ENCODE results near the gene RALGPS1. TPM values are rescaled to one million over a fixed set of nuclear protein-coding genes. Genes with fewer than 3 reads are reported as not detected.

RALGPS1 gene
- total RNA-seq, 4 donors from 2014 or later = 27.3 to 42.1 (median 39.1) TPM

GRCh38 chr9:127008076-127008475 is 93.5 kb downstream of the RALGPS1 start:
- H3K4me1 ChIP-seq = peaks cover 18 to 20% of the 10 kb centered on the region in 2 donors
- intact Hi-C loops (cut with DNase I) = no loop called here
- TF ChIP-seq POLR2A (IDR thresholded peaks at IDR 0.05) = no peak
- TF ChIP-seq, protein P1, sequence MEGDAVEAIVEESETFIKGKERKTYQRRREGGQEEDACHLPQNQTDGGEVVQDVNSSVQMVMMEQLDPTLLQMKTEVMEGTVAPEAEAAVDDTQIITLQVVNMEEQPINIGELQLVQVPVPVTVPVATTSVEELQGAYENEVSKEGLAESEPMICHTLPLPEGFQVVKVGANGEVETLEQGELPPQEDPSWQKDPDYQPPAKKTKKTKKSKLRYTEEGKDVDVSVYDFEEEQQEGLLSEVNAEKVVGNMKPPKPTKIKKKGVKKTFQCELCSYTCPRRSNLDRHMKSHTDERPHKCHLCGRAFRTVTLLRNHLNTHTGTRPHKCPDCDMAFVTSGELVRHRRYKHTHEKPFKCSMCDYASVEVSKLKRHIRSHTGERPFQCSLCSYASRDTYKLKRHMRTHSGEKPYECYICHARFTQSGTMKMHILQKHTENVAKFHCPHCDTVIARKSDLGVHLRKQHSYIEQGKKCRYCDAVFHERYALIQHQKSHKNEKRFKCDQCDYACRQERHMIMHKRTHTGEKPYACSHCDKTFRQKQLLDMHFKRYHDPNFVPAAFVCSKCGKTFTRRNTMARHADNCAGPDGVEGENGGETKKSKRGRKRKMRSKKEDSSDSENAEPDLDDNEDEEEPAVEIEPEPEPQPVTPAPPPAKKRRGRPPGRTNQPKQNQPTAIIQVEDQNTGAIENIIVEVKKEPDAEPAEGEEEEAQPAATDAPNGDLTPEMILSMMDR (IDR thresholded peaks at IDR 0.05) = no peak

GRCh38 chr9:127011772-127012171 is 97.2 kb downstream of the RALGPS1 start:
- Histone ChIP-seq H3K4me1 (peaks cover 0 to 7% of the 10 kb centered on the region in 2 donors), H3K36me3 (no peaks in the 10 kb centered on the region), H3K27ac (no peak overlapping the region), H3K4me3 (replicated peaks in 1 of 3) (no peak overlapping the region), H3K9me3 (no peaks in the 10 kb centered on the region), H3K27me3 (no peaks in the 10 kb centered on the region)
- intact Hi-C loops (cut with DNase I) = no loop called here
- no peak for DNase-seq
- WGBS, 2 donors = 88 to 95% methylated on average over 6 of the region's 6 CpGs
- TF ChIP-seq POLR2A (IDR thresholded peaks at IDR 0.05) = no peak
- TF ChIP-seq, protein P1 (IDR thresholded peaks at IDR 0.05) = no peak

More at GRCh38 chr9:127008076-127008475, 93.5 kb downstream of the RALGPS1 start:
- Histone ChIP-seq H3K27me3 (no peaks in the 10 kb centered on the region), H3K27ac (no peak overlapping the region), H3K4me3 (replicated peaks in 1 of 3) (no peak overlapping the region), H3K9me3 (no peaks in the 10 kb centered on the region), H3K36me3 (no peaks in the 10 kb centered on the region)
- DNase-seq = no peak
- 94 to 97% methylated on average over 1 of the region's 1 CpG for WGBS, 2 donors

DNA sequence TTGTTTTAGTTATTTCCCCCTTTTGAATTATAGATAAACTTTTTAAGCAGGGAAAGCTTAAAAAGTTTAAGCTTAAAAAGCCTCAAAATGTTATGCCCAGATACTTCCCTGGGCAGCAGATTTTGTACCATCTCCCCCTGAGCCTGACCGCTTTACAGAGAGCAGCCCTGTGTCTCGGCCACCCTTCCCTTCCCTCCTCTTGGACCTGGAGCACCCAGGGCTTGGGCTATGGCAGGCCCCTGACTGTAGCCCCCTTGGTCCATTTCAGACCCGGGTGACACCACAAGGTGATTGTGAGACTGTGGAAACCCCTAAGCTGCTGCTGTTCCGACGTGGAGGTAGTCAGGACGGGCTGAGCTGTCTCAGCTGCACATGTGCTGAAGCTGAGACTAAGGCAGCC is 97.7 kb downstream of the RALGPS1 start:
- no peak for DNase-seq
- WGBS, 2 donors = 90 to 95% methylated on average over 6 of the region's 6 CpGs
- Histone ChIP-seq H3K27ac (no peak overlapping the region), H3K9me3 (no peaks in the 10 kb centered on the region), H3K36me3 (no peaks in the 10 kb centered on the region), H3K27me3 (no peaks in the 10 kb centered on the region), H3K4me1 (peaks cover 0 to 7% of the 10 kb centered on the region in 2 donors), H3K4me3 (replicated peaks in 1 of 3) (no peak overlapping the region)
- intact Hi-C loops (cut with DNase I) = no loop called here
- no peak for TF ChIP-seq POLR2A (IDR thresholded peaks at IDR 0.05)
- TF ChIP-seq, protein P1 (IDR thresholded peaks at IDR 0.05) = no peak

GRCh38 chr9:127013597-127013996 is 99.0 kb downstream of the RALGPS1 start:
- TF ChIP-seq, protein P1 (IDR thresholded peaks at IDR 0.05) = no peak
- TF ChIP-seq POLR2A (IDR thresholded peaks at IDR 0.05) = no peak
- intact Hi-C loops (cut with DNase I) = no loop called here
- H3K36me3 ChIP-seq = no peaks in the 10 kb centered on the region
- DNase-seq = no peak
- H3K4me1 ChIP-seq = peaks cover 4 to 7% of the 10 kb centered on the region in 2 donors
- H3K27me3 ChIP-seq = no peaks in the 10 kb centered on the region
- peak overlapping the region in 1 of 3 donors; percentile 39 for H3K27ac ChIP-seq
- H3K4me3 ChIP-seq (replicated peaks in 1 of 3) = no peak overlapping the region
- no peaks in the 10 kb centered on the region for H3K9me3 ChIP-seq
- WGBS, 2 donors = 92 to 97% methylated on average over 5 of the region's 5 CpGs

DNA sequence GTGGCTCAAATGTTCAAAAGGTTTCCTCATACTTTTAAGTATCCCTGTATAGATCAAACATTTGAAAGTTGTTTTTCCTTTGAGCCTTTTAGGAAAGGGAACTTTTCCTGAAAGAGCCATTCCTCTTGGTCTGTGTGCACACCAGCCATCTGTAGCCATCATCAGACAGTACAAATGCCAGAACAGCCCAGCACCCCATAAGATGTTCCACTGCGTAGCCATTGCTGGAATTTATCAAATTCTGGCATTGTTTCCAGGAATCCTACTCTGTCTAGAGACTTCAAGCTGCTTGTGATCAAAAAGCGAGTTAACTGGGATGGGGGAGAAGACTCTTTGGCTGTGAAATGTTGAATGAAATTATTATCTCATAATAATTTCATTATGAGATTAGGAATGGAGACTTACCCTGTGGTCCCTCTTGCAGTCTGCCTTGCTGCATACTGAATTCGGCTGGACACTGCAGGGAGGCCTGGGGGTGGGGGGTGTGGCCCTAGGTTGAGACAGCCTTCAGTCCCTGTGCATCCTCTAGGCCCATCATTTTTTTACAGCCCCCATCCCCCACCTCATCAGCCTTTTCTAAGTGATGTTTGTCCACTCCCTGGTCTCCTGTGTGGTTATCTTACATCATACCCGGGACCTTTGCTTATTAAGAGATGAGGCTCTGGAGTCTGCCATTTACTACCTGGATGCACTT is 99.8 kb downstream of the RALGPS1 start:
- no peaks in the 10 kb centered on the region for H3K27me3 ChIP-seq
- no peak for TF ChIP-seq POLR2A (IDR thresholded peaks at IDR 0.05)
- TF ChIP-seq, protein P1 (IDR thresholded peaks at IDR 0.05) = no peak
- WGBS, 2 donors = 77 to 85% methylated on average over 4 of the region's 4 CpGs
- H3K36me3 ChIP-seq = no peaks in the 10 kb centered on the region
- no peak overlapping the region for H3K4me3 ChIP-seq (replicated peaks in 1 of 3)
- peak overlapping the region in 1 of 3 donors; percentile 39 for H3K27ac ChIP-seq
- H3K4me1 ChIP-seq = peaks cover 4 to 7% of the 10 kb centered on the region in 2 donors
- DNase-seq = no peak
- intact Hi-C loops (cut with DNase I) = no loop called here
- no peaks in the 10 kb centered on the region for H3K9me3 ChIP-seq
